NK-92 (cell line): ENCODE measurements around the gene SIGLECL1.

Experiments used
- DNase-seq: peaks from one replicate; lab custom pipeline; 2025; ENCODE audit not compliant: unreplicated experiment; lab: John Stamatoyannopoulos, UW

Gene SIGLECL1

DNA sequence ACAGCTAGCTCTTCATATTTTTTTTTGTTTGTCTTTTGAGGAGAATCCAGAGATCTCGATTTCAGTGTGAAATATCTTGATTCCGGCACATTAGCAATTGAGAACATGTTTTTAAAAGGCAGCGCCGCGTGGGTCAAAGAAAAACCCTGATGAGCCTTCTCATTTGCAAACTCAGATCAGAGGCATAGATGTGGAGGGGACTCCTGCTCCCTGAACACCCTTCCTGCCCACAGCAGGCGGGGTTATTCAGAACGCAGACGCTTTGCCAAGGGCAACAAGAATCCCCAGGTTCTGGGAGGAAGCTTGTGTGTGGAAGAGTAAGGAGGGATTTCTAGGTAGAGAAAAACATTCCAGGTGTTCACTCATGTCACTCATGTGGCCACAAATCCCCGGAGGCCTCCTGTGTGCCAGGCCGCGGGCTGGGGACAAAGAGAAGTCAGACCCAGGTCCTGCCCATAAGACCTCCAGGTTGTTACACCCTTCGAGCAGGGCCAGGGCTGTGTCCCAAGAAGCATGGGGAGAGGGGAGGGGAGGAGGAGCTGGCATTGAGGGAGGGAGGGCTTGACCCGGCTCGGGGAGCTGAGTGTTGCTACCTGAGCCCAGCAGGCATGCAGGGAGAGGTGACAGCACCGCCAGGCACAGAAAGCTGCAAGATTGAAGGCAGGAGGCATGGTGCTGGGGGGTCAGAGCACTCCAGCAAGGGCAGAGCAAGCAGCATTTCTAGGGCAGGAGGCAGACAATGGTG lies 44.7 kb downstream of the SIGLECL1 start:
- DNase-seq: no peak

DNA sequence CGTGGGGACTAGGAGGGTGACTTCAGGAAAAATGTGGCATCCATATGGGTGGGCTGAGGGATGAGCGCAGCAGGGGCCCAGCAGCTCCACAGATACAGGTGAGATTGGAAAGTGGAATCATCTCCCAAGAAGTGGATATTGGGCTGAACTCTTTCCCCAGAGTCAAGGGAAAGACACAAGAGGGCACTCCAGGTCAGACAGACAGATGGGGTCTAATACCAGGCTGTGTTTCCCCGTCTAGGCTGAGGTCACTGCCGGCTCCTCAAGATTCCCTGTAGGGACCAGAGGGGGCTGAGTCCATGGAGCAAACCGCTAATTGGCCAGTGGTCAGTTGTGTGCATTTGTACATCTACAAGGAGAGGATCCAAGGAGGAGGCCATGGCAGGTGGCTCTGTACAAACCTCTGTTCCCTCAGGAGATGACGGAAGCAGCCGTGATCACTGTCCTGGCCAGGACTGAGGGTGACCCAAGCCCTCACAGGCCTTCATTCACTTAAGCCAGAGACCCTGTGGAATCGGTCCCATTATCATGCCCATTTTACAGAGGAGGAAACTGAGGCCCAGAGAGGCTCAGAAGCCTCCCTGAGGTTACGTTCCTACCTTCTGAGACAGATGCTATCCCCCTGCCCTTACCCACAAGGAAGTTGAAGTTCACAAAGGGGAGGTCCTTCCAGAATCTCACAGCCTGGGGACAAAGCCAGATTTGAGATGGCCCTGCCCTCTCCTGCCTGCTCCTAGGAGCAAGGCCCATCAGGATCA lies 45.6 kb downstream of the SIGLECL1 start:
- no peak for DNase-seq

DNA sequence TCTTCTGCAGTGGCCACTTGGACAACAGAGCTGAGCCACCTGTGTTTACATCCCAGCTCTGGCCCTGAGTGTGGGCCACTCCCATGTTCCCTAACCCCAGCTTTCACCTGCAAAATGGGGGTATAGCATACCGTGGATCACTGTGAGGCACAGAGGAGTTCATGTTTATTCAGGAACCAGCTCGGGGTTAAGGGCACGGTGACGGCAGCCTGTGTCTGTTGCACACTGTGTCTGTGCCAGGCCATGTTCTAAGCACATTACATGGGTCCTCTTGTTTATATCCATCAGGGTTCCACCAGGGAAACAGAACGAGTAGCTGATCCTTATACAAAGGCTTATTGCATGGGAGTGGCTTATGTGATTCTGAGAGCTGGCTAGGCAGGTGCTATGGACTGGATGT lies 46.5 kb downstream of the SIGLECL1 start:
- DNase-seq: no peak

DNA sequence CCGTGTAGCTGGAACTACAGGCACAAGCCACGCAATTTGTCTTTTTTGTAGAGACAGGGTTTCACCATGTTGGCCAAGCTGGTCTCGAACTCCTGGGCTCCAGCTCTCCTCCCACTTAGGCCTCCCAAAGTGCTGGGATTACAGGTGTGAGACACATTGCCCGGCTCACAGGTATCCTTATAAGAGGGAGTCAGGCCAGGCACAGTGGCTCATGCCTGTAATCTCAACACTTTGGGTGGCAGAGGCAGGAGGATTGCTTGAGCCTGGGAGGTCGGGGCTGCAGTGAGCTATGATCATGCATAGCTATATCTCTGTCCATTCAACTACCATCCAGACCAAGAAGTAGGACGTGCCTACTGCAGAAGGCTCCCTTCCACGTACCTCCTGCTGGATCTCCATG lies 50.4 kb downstream of the SIGLECL1 start:
- DNase-seq: no peak

DNA sequence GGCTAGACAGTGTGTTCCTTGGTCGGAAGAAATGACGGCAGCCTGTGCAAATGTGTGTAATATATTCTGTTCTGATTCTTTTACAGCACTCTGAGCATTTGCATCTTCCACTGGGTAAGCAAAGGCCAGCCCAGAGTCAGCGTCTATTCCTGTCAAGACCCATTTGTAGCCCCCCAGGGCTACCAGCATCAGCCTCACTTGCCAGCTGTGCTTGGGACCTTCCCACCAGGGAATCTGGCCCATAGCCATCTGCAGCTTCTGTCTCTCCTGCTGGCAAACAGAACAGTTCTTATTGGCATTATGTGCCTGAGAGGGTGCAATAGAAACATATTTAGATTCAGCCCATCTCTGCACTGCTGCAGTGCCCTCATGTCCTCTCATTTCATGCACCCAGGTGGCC lies 54.6 kb downstream of the SIGLECL1 start:
- no peak for DNase-seq

DNA sequence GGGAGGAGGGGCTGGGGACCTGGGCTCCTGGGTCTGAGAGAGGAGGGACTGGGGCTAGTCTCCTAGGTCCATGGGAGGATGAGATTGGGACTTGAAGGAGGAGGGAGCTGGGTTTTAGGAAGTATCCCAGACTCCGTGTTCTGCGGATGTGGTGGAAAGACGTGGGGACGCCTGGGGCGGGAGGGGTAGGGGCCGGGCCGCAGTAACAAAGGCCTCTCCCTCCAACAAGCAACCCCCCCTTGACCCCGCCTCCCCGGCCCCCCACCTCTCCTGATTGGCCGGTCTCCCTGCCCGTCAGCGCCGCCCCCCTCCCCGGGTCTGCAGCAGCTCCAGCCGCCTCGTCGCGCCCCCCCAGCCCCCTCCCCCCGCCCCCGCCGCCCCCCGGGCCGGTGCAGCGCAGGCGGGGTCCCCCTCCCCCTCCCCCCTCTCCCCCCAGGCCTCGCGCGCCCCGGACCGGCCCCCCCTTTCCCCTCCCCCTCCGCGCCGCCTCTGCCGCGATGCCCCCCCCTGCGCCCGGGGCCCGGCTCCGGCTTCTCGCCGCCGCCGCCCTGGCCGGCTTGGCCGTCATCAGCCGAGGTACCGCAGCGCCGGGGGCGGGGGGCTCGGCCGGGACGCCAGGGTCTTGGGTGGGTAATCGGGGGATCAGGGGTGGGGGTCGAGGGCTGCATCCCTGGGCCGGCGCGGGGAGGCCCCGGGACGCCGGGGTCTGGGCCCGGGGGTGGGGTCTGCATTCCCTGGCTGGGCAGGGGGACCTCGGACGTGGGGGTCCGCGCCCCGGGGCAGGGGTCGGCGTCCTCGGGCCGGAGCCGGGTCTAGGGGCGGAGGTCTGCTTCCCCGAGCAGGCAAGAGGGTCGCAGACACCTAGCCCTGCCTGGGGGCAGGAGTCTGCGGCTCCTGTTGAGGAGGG lies 60.7 kb downstream of the SIGLECL1 start, which contains the start of gene IGLON5:
Gene IGLON5 (plus strand): TSS at position 294 of the 907 bp plus-strand sequence. CDS start 204 bp downstream, at position 498.
- no peak for DNase-seq

DNA sequence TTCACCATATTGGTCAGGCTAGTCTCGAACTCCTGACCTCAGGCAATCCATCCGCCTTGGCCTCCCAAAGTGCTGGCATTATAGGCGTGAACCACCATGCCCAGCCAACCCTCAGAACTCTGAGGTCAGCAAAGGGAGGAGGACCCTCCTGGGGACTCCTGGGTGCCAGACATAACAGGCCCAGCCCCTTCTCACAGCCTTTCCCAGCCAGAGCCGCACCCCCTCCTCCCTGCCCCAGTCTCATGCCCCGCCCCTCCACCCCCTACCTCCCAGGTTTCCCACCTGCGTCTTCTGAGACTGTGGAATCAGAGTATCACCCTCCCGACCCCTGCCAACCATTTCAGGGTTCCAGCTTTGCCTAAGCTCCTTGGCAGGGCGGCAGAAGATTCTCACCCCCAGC lies 65.8 kb downstream of the SIGLECL1 start:
- no peak for DNase-seq

DNA sequence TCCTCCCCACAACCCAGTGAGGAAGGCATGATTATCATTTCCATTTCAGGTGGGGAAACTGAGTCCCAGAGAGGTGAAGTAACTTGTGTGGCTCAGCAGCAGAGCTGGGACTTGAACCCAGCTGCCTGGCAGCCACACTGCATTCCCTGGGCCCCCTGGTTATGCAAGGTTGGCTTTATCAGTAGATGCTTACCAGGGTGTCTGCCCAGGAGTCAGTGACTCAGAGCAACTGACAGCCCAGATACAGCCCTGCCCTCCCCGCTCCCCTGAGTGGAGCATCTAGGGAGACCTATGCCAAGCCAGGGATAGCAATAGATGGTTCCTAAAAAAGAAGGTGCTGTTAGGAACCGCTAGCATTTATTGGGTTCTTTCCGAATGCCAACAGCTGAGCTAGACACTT lies 66.5 kb downstream of the SIGLECL1 start:
- DNase-seq: no peak

DNA sequence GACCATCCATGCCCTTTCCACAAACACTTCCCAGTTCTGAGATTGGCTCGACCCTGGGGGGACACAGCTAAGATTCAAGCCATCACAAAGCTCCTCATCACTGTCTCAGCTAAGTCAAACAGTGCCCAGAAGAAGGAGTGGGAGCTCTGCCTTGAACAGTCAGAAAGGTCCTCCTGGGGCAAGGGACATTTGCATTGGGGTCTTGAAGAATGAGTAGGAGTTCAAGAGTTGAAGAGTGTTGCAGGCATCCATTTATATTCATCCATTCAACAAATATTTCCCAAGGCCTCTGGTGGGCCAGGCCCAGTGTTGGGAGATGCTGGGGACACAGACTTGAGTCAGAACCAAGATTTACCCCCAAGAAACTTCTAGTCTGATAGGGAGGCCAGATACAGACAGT lies 67.1 kb downstream of the SIGLECL1 start:
- DNase-seq: no peak
